ENCODE measurements around the gene TRMT5. TPM values are rescaled to one million over a fixed set of nuclear protein-coding genes. Genes with fewer than 3 reads are reported as not detected.

TRMT5 gene
- total RNA-seq, 2 experiments from 2014 or later = 7.0 to 14.5 TPM

GRCh38 chr14:60963761-60964160, 17.1 kb downstream of the TRMT5 start:
- TF ChIP-seq EZH2phosphoT487 (IDR thresholded peaks at IDR 0.05; ENCODE audit: borderline replicate concordance, low read depth, low read length) (no peak), CTCF (conservative IDR thresholded peaks at IDR 0.05; ENCODE audit: low read length) (no peak)
- Histone ChIP-seq H3K9me2 (ENCODE audit: insufficient read depth, low read length) (no peaks in the 10 kb centered on the region), H3K9me3 (ENCODE audit: low read length) (no peaks in the 10 kb centered on the region), H3K4me1 (ENCODE audit: insufficient read depth, low read length, poor library complexity, severe bottlenecking) (peaks cover 4% of the 10 kb centered on the region), H2AFZ (ENCODE audit: low read length) (no peak overlapping the region), H3K4me3 (ENCODE audit: low read depth, low read length, poor library complexity, severe bottlenecking) (no peak overlapping the region), H3K79me2 (ENCODE audit: insufficient read depth, low read depth, low read length) (no peaks in the 10 kb centered on the region), H3K27ac (ENCODE audit: low read depth, low read length, poor library complexity, severe bottlenecking) (no peak overlapping the region), H4K20me1 (ENCODE audit: insufficient read depth, low read length) (no peaks in the 10 kb centered on the region), H3K36me3 (ENCODE audit: insufficient read depth, low read length) (no peaks in the 10 kb centered on the region), H3K4me2 (ENCODE audit: low read length) (no peak overlapping the region)
- intact Hi-C loops (cut with micrococcal nuclease; ENCODE audit: unreplicated experiment) = no loop called here
- POLR2A ChIA-PET = no interaction called here
- no TSS peak for BruUV-seq (replicated peaks)
- CTCF ChIA-PET (ENCODE audit: unreplicated experiment) = interaction anchor here (1.0 kb wide), 1 partner anchor 15 kb away, joined by 3 read pairs; no protein-coding TSS in a partner anchor
- DNase-seq (ENCODE audit: low spot score) = no peak

- Histone ChIP-seq H3K4me2 (ENCODE audit: low read length) (no peak overlapping the region), H3K9me2 (ENCODE audit: insufficient read depth, low read length) (no peaks in the 10 kb centered on the region), H4K20me1 (ENCODE audit: insufficient read depth, low read length) (no peaks in the 10 kb centered on the region), H3K36me3 (ENCODE audit: insufficient read depth, low read length) (no peaks in the 10 kb centered on the region), H3K79me2 (ENCODE audit: insufficient read depth, low read depth, low read length) (no peaks in the 10 kb centered on the region), H3K27ac (ENCODE audit: low read depth, low read length, poor library complexity, severe bottlenecking) (no peak overlapping the region), H2AFZ (ENCODE audit: low read length) (no peak overlapping the region), H3K4me3 (ENCODE audit: low read depth, low read length, poor library complexity, severe bottlenecking) (no peak overlapping the region), H3K4me1 (ENCODE audit: insufficient read depth, low read length, poor library complexity, severe bottlenecking) (no peaks in the 10 kb centered on the region), H3K9me3 (ENCODE audit: low read length) (peaks cover 26% of the 10 kb centered on the region; the same call in 1 of the 2 replicates)
- TF ChIP-seq EZH2phosphoT487 (IDR thresholded peaks at IDR 0.05; ENCODE audit: borderline replicate concordance, low read depth, low read length) (no peak), CTCF (conservative IDR thresholded peaks at IDR 0.05; ENCODE audit: low read length) (no peak)
- CTCF ChIA-PET (ENCODE audit: unreplicated experiment) = no interaction called here
- intact Hi-C loops (cut with micrococcal nuclease; ENCODE audit: unreplicated experiment) = no loop called here
- POLR2A ChIA-PET = interaction anchor here (0.6 to 1.4 kb wide), 3 partner anchors 9 to 618 kb away, joined by 3 read pairs; no protein-coding TSS in a partner anchor
- no TSS peak for BruUV-seq (replicated peaks)
- no peak for DNase-seq (ENCODE audit: low spot score)
These were observed 22.7 kb downstream of the TRMT5 start for GRCh38 chr14:60958146-60958545.

- no peak for TF ChIP-seq CTCF (conservative IDR thresholded peaks at IDR 0.05; ENCODE audit: low read length)
- no peak for TF ChIP-seq EZH2phosphoT487 (IDR thresholded peaks at IDR 0.05; ENCODE audit: borderline replicate concordance, low read depth, low read length)
- H3K27ac ChIP-seq (ENCODE audit: low read depth, low read length, poor library complexity, severe bottlenecking) = no peak overlapping the region
- POLR2A ChIA-PET = interaction anchor here (0.6 kb wide), 1 partner anchor 14 kb away, joined by 4 read pairs; no protein-coding TSS in a partner anchor
- H3K9me3 ChIP-seq (ENCODE audit: low read length) = peaks cover 26% of the 10 kb centered on the region; the same call in 1 of the 2 replicates
- H2AFZ ChIP-seq (ENCODE audit: low read length) = no peak overlapping the region
- no peaks in the 10 kb centered on the region for H4K20me1 ChIP-seq (ENCODE audit: insufficient read depth, low read length)
- DNase-seq (ENCODE audit: low spot score) = no peak
- CTCF ChIA-PET (ENCODE audit: unreplicated experiment) = no interaction called here
- no peak overlapping the region for H3K4me2 ChIP-seq (ENCODE audit: low read length)
- H3K9me2 ChIP-seq (ENCODE audit: insufficient read depth, low read length) = no peaks in the 10 kb centered on the region
- intact Hi-C loops (cut with micrococcal nuclease; ENCODE audit: unreplicated experiment) = no loop called here
- no peaks in the 10 kb centered on the region for H3K79me2 ChIP-seq (ENCODE audit: insufficient read depth, low read depth, low read length)
- H3K4me3 ChIP-seq (ENCODE audit: low read depth, low read length, poor library complexity, severe bottlenecking) = no peak overlapping the region
- H3K4me1 ChIP-seq (ENCODE audit: insufficient read depth, low read length, poor library complexity, severe bottlenecking) = no peaks in the 10 kb centered on the region
- no TSS peak for BruUV-seq (replicated peaks)
- H3K36me3 ChIP-seq (ENCODE audit: insufficient read depth, low read length) = no peaks in the 10 kb centered on the region
These were observed 24.2 kb downstream of the TRMT5 start for GRCh38 chr14:60956632-60957031.
